ENCODE results near the gene PABPN1L. TPM values are rescaled to one million over a fixed set of nuclear protein-coding genes. Genes with fewer than 3 reads are reported as not detected.
A peak's percentile ranks its signal among the peaks of the same experiment; 100 is the strongest.

The PABPN1L gene
- total and polyA plus RNA-seq, 2 of the 8 experiments (the other 6 are each of a cell fraction or from before 2014, with no cell fraction given) = not detected

DNA sequence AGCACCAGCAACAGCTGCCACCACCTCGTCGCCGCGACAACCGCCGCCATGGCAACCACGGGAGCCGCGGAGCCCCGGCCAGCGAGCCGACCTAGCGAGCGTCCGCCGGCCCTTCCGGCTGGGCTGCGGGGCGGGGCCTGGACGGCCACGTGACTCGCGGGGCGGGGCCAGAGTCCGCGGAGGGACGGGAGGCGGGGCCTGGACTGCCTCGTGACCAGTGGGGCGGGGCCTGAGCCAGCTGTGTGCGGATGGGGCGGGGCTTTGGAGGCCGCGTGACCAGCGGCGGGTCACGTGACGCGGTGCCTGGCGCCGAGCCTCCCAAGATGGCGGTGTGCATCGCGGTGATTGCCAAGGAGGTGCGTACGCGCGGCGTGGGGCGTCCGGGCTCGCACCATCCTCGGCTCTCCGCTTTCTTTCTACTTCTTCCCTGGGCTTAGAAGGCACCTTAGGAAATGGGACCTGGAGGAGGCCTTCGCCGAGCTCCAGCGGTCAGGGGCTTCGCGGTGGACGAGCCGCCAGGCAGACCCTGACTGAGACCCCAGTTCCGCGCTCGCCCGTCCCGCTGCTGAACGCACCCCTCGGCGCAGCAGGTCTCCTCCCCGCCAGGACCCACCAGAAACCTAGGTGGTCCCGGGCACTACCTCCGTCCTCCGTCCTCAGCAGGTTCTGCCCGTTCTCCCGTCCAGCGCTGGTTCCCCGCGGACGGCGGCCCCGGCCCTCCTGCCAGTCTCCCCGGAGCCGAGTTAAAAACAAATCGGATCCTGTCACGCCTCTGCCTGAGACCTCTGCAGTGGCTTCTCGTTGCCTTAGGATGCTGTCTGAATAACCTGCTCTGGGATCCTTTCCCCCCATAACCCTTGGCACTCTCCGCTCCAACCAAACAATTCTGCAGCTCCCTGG is 9.4 kb downstream of the PABPN1L start, which contains the start of the genes GALNS and TRAPPC2L:
Gene GALNS (minus strand): TSS at position 120 of the 900 bp plus-strand sequence. CDS start 70 bp downstream, at position 50.
Gene TRAPPC2L (plus strand): TSS at position 300 of the 900 bp plus-strand sequence. CDS start 24 bp downstream, at position 324.
- H2BK12ac ChIP-seq (ENCODE audit: low read depth, low read length) = no peak within 1 kb of the TSS; the same call in 1 of the 2 replicates
- peak within 1 kb of the TSS; percentile 56 to 77 (median 73) for H3K9ac ChIP-seq (replicated peaks in 1 of 4; ENCODE audit: extremely low read depth in 1 of 4, low read depth in 3 of 4, low read length in 3 of 4)
- peak within 1 kb of the TSS; percentile 60 to 96 (median 92) for H3K4me3 ChIP-seq (ENCODE audit: extremely low read depth in 1 of 4, insufficient read depth in 2 of 4, low read depth in 3 of 4, low read length in 4 of 4)
- peaks cover 0 to 5% (median 3%) of the 10 kb centered on the region in 4 experiments; a peak in 5 of 7 replicates for H3K4me1 ChIP-seq (replicated peaks in 1 of 4; ENCODE audit: control insufficient read depth in 3 of 4, insufficient read depth in 4 of 4, low read length in 3 of 4)
- DNase-seq (ENCODE audit: low read depth in 1 of 2, low spot score in 2 of 2) (peak; percentile 82 to 100), FAIRE-seq (no peak)
- H2BK120ac ChIP-seq (replicated peaks; ENCODE audit: low read depth, low read length) = no peak within 1 kb of the TSS
- H4K8ac ChIP-seq (ENCODE audit: extremely low read depth, insufficient read depth, low read length) = peak within 1 kb of the TSS; percentile 99
- POLR2A ChIA-PET (ENCODE audit: partially characterized antibody) = interaction anchor here (0.6 to 3.4 kb wide), 13 partner anchors 8 to 299 kb away, joined by 3 to 25 read pairs (median 4); partner anchors contain the start of gene APRT
- H3K23ac ChIP-seq (ENCODE audit: insufficient read length) = no peak within 1 kb of the TSS
- CTCF ChIA-PET (ENCODE audit: partially characterized antibody) = interaction anchor here (0.6 to 4.1 kb wide), 29 partner anchors 8 to 317 kb away, joined by 3 to 29 read pairs (median 5); partner anchors contain the start of genes APRT and PABPN1L
- peak within 1 kb of the TSS; percentile 67 for H4K91ac ChIP-seq (replicated peaks; ENCODE audit: insufficient read length, low read length)
- peak within 1 kb of the TSS; percentile 24 for H3K18ac ChIP-seq (ENCODE audit: extremely low read depth, low read length)
- peaks cover 0 to 12% of the 10 kb centered on the region in 2 experiments; a peak in 1 of 4 replicates for H3K79me2 ChIP-seq (ENCODE audit: control insufficient read depth in 1 of 2, insufficient read depth in 2 of 2, low read length in 2 of 2)
- no peak within 1 kb of the TSS for H2BK20ac ChIP-seq (ENCODE audit: low read length)
- H3K4me2 ChIP-seq (ENCODE audit: insufficient read depth in 1 of 2, low read depth in 2 of 2, low read length in 2 of 2) = peak within 1 kb of the TSS; percentile 49 to 100
- H3K27ac ChIP-seq (ENCODE audit: low read depth, low read length) = peak within 1 kb of the TSS; percentile 13; the same call in 1 of the 2 replicates
- peaks cover 4% of the 10 kb centered on the region; the same call in 1 of the 2 replicates for H3K79me1 ChIP-seq (ENCODE audit: low read depth, low read length)
- peak within 1 kb of the TSS; percentile 4 for H4K5ac ChIP-seq (ENCODE audit: insufficient read length, low read depth, low read length)
- H3K23me2 ChIP-seq (ENCODE audit: low read depth, low read length) = peaks cover 2% of the 10 kb centered on the region
- H3K36me3 ChIP-seq (ENCODE audit: control insufficient read depth in 2 of 4, insufficient read depth in 4 of 4, low read length in 3 of 4) = peaks cover 11 to 21% (median 15%) of the 10 kb centered on the region in 4 experiments
- peak within 1 kb of the TSS; percentile 64; the same call in 1 of the 2 replicates for H2AFZ ChIP-seq (ENCODE audit: low read length)
- H3K4ac ChIP-seq (replicated peaks; ENCODE audit: insufficient read length, low read depth, low read length) = no peak within 1 kb of the TSS
- H3K14ac ChIP-seq (ENCODE audit: insufficient read length) = no peak within 1 kb of the TSS
- WGBS, 2 experiments (ENCODE audit: extremely low coverage in 1 of 2, insufficient coverage in 1 of 2, insufficient read length in 1 of 2, insufficient replicate concordance in 2 of 2, low coverage in 1 of 2, low lambda C conversion rate in 2 of 2, missing lambda C conversion rate in 1 of 2) = 5% methylated on average over 42 of the region's 87 CpGs; no CpG with 5 or more reads in 1 of the 2 experiments
- no peak within 1 kb of the TSS; the same call in none of the 2 replicates for H2BK5ac ChIP-seq (ENCODE audit: low read depth, low read length)
- peaks cover 4 to 10% of the 10 kb centered on the region in 2 experiments for H4K20me1 ChIP-seq (replicated peaks in 1 of 2; ENCODE audit: control insufficient read depth in 1 of 2, insufficient read depth in 2 of 2, low read length in 2 of 2)
- no peaks in the 10 kb centered on the region for H3K9me3 ChIP-seq (ENCODE audit: insufficient read depth in 2 of 2, low read depth in 1 of 2, low read length in 1 of 2)
- no peaks in the 10 kb centered on the region for H3K27me3 ChIP-seq (replicated peaks in 1 of 4; ENCODE audit: control insufficient read depth in 3 of 4, extremely low read depth in 1 of 4, insufficient read depth in 3 of 4, low read length in 3 of 4)
- H3K56ac ChIP-seq (replicated peaks; ENCODE audit: insufficient read length, low read depth, low read length) = peak within 1 kb of the TSS; percentile 43
- H2AK5ac ChIP-seq (ENCODE audit: low read depth, low read length) = no peak within 1 kb of the TSS
- no peak within 1 kb of the TSS for H2BK15ac ChIP-seq (ENCODE audit: low read length)
- TF ChIP-seq SP1 (IDR thresholded peaks at IDR 0.05; ENCODE audit: low read depth, low read length) = 0 out of 2 replicates have a peak, but pooled peaks have one; percentile 44
- no peak for TF ChIP-seq ZNF274 (IDR thresholded peaks at IDR 0.05; ENCODE audit: borderline replicate concordance, extremely low read depth, low read length)
- TF ChIP-seq TEAD4 (IDR thresholded peaks at IDR 0.05; ENCODE audit: low read depth, low read length) = no peak
- TF ChIP-seq TAF1 (IDR thresholded peaks at IDR 0.05; ENCODE audit: low read depth, low read length) = peak; percentile 92
- TF ChIP-seq KDM4A (IDR thresholded peaks at IDR 0.05; ENCODE audit: low read depth, low read length, severe bottlenecking) = peak; percentile 64
- TF ChIP-seq POLR2AphosphoS5 (IDR thresholded peaks at IDR 0.05; ENCODE audit: low read depth, low read length) = peak; percentile 94
- TF ChIP-seq ASH2L (IDR thresholded peaks at IDR 0.05; ENCODE audit: low read length) = no peak
- TF ChIP-seq TCF12 (IDR thresholded peaks at IDR 0.05; ENCODE audit: low read depth, low read length) = 0 out of 2 replicates have a peak, but pooled peaks have one; percentile 41
- 0 out of 2 replicates have a peak, but pooled peaks have one; percentile 15 for TF ChIP-seq E2F6 (IDR thresholded peaks at IDR 0.05)
- TF ChIP-seq RBBP5 (IDR thresholded peaks at IDR 0.05; ENCODE audit: borderline replicate concordance, low read depth, low read length) = 0 out of 2 replicates have a peak, but pooled peaks have one; percentile 35

Data from H1 (cell line).